ENCODE measurements around the gene LTO1. TPM values are rescaled to one million over a fixed set of nuclear protein-coding genes. Genes with fewer than 3 reads are reported as not detected.

LTO1 gene
- polyA plus RNA-seq, 1 of the 3 experiments (the other 2 are of a cell fraction): 30.8 TPM

GRCh38 chr11:69685348-69685747 is 10.2 kb upstream of the LTO1 start:
- H3K4me3 ChIP-seq (ENCODE audit: low read depth in 2 of 2, low read length in 1 of 2): no peak overlapping the region
- no peak for DNase-seq
- WGBS (ENCODE audit: low lambda C conversion rate): 37% methylated on average over 8 of the region's 8 CpGs
- H3K4me2 ChIP-seq: peak overlapping the region; percentile 63
- ChIA-PET CTCF (interaction anchor here (0.6 to 4.9 kb wide), 31 partner anchors 9 to 796 kb away, joined by 3 to 55 read pairs (median 5); partner anchors contain the start of gene LTO1), POLR2A (no interaction called here)
- no peak for TF ChIP-seq RXRA (IDR thresholded peaks at IDR 0.05; ENCODE audit: borderline replicate concordance, low read depth)
- no peak for TF ChIP-seq NFIC (IDR thresholded peaks at IDR 0.05; ENCODE audit: borderline replicate concordance)
- TF ChIP-seq SMC3 (IDR thresholded peaks at IDR 0.05; ENCODE audit: low read depth, low read length): no peak
- no peak for TF ChIP-seq GATA2 (CRISPR knock-in tag; IDR thresholded peaks at IDR 0.05)
- no peak for TF ChIP-seq RAD21 (IDR thresholded peaks at IDR 0.05; ENCODE audit: low read length)
- no peak for TF ChIP-seq CTCF (IDR thresholded peaks at IDR 0.05)
- no peak for TF ChIP-seq GABPA (IDR thresholded peaks at IDR 0.05; ENCODE audit: low read depth)
- TF ChIP-seq REST (IDR thresholded peaks at IDR 0.05; ENCODE audit: low read depth, low read length): no peak
- no peak for TF ChIP-seq POLR2AphosphoS5 (IDR thresholded peaks at IDR 0.05; ENCODE audit: low read depth, low read length)
- TF ChIP-seq NRF1 (IDR thresholded peaks at IDR 0.05; ENCODE audit: low read depth, low read length): no peak
- no peak for TF ChIP-seq YY1 (IDR thresholded peaks at IDR 0.05; ENCODE audit: low read depth)
- TF ChIP-seq IRF3 (IDR thresholded peaks at IDR 0.05; ENCODE audit: low read depth, low read length): no peak
- no peak for TF ChIP-seq PBX3 (IDR thresholded peaks at IDR 0.05)
- no peak for TF ChIP-seq RFX5 (IDR thresholded peaks at IDR 0.05; ENCODE audit: low read length)
- TF ChIP-seq ZBTB33 (IDR thresholded peaks at IDR 0.05; ENCODE audit: borderline replicate concordance, low read depth): no peak
- no peak for TF ChIP-seq SIN3A (IDR thresholded peaks at IDR 0.05; ENCODE audit: borderline replicate concordance, low read depth, low read length)
- TF ChIP-seq ELF1 (IDR thresholded peaks at IDR 0.05): no peak
- no peak for TF ChIP-seq MEF2A (IDR thresholded peaks at IDR 0.05; ENCODE audit: borderline replicate concordance, low read depth)
- H3K9ac ChIP-seq: no peak overlapping the region
- H3K9me3 ChIP-seq: no peaks in the 10 kb centered on the region
- peaks cover 4% of the 10 kb centered on the region for H3F3A ChIP-seq (replicated peaks; ENCODE audit: insufficient read depth)
- no peaks in the 10 kb centered on the region for H3K36me3 ChIP-seq (replicated peaks in 1 of 2; ENCODE audit: control insufficient read depth in 1 of 2, insufficient read depth in 2 of 2, low read length in 1 of 2)
- H3K27ac ChIP-seq (ENCODE audit: low read depth in 2 of 2, low read length in 1 of 2): no peak overlapping the region
- no peaks in the 10 kb centered on the region for H3K27me3 ChIP-seq (ENCODE audit: insufficient read depth)
- no peaks in the 10 kb centered on the region for H4K20me1 ChIP-seq (ENCODE audit: insufficient read depth)
- H3K4me1 ChIP-seq (ENCODE audit: control insufficient read depth in 1 of 2, insufficient read depth in 2 of 2, low read depth in 1 of 2, low read length in 1 of 2): no peaks in the 10 kb centered on the region; a peak in 1 of 4 replicates
- no peaks in the 10 kb centered on the region for H3K9me2 ChIP-seq
- H3K79me2 ChIP-seq (ENCODE audit: insufficient read depth): no peaks in the 10 kb centered on the region
- H2AFZ ChIP-seq (ENCODE audit: low read depth): no peak overlapping the region
